ENCODE results near the gene CSNK1D.
A peak's percentile ranks its signal among the peaks of the same experiment; 100 is the strongest.

CSNK1D gene

GRCh38 chr17:82292251-82293154 is 19.0 kb upstream of the CSNK1D start:
- ChIA-PET CTCF (interaction anchor here (0.6 to 1.7 kb wide), 4 partner anchors 9 to 343 kb away, joined by 3 to 8 read pairs (median 3); no protein-coding TSS in a partner anchor), POLR2A (interaction anchor here (0.5 to 2.5 kb wide), 31 partner anchors 9 to 295 kb away, joined by 3 to 44 read pairs (median 7); partner anchors contain the start of genes CD7, CSNK1D, HEXD and SECTM1)
- Histone ChIP-seq H3K4me3 (ENCODE audit: low read depth, low read length) (peak overlapping the region; percentile 57), H3K27ac (ENCODE audit: extremely low read depth, low read depth, low read length) (peak overlapping the region; percentile 78), H3K4me1 (ENCODE audit: control insufficient read depth, insufficient read depth, low read length) (peaks cover 13% of the 10 kb centered on the region), H3K36me3 (ENCODE audit: control insufficient read depth in 2 of 2, insufficient read depth in 1 of 2, low read length in 2 of 2) (no peaks in the 10 kb centered on the region), H3K9me3 (ENCODE audit: control insufficient read depth, insufficient read depth, low read depth, low read length) (no peaks in the 10 kb centered on the region)
- TF ChIP-seq ZBTB8A (tag by site-specific recombination; IDR thresholded peaks at IDR 0.05) (peak; percentile 87), ZXDB (tag by site-specific recombination; IDR thresholded peaks at IDR 0.05) (peak; percentile 53; the same call in 1 of the 2 replicates), ZNF391 (tag by site-specific recombination; IDR thresholded peaks at IDR 0.05; ENCODE audit: borderline replicate concordance, low read depth) (0 out of 2 replicates have a peak, but pooled peaks have one; percentile 20), KLF17 (tag by site-specific recombination; IDR thresholded peaks at IDR 0.05) (peak; percentile 89), ZNF692 (tag by site-specific recombination; IDR thresholded peaks at IDR 0.05) (0 out of 2 replicates have a peak, but pooled peaks have one; percentile 44), ZNF280C (tag by site-specific recombination; IDR thresholded peaks at IDR 0.05) (no peak), OSR2 (tag by site-specific recombination; IDR thresholded peaks at IDR 0.05) (peak; percentile 29; the same call in 1 of the 2 replicates), ZNF302 (tag by site-specific recombination; IDR thresholded peaks at IDR 0.05; ENCODE audit: low read depth) (no peak), ZNF10 (tag by site-specific recombination; IDR thresholded peaks at IDR 0.05) (0 out of 2 replicates have a peak, but pooled peaks have one; percentile 41), ZNF2 (tag by site-specific recombination; IDR thresholded peaks at IDR 0.05) (0 out of 2 replicates have a peak, but pooled peaks have one; percentile 49), PRDM10 (tag by site-specific recombination; IDR thresholded peaks at IDR 0.05) (peak; percentile 90), GLIS2 (tag by site-specific recombination; IDR thresholded peaks at IDR 0.05) (peak; percentile 58; the same call in 1 of the 2 replicates), ZBTB11 (tag by site-specific recombination; conservative IDR thresholded peaks at IDR 0.05; ENCODE audit: low read depth) (peak; percentile 55; the same call in 1 of the 2 replicates), ZBTB44 (tag by site-specific recombination; IDR thresholded peaks at IDR 0.05) (no peak), REST (tag by site-specific recombination; IDR thresholded peaks at IDR 0.05) (0 out of 2 replicates have a peak, but pooled peaks have one; percentile 48), ZBTB20 (tag by site-specific recombination; IDR thresholded peaks at IDR 0.05) (peak; percentile 57; the same call in 1 of the 2 replicates), ZNF366 (tag by site-specific recombination; conservative IDR thresholded peaks at IDR 0.05) (no peak)
